Renal cortical epithelial cell (primary cell): ENCODE results near the gene SOWAHC. TPM values are rescaled to one million over a fixed set of nuclear protein-coding genes. Genes with fewer than 3 reads are reported as not detected.
A peak's percentile ranks its signal among the peaks of the same experiment; 100 is the strongest.
"Not testable (repeated sequence)": the region's sequence is repeated elsewhere in the genome, so short reads cannot be mapped to it uniquely, and the experiment has no call there.

Experiments used
- DNase-seq: peaks from one replicate; pipeline ENCODE4 v3.0.0-alpha.2; 2011; ENCODE audit warnings: low read depth
- total RNA-seq: library from RNA; depleted of rRNA; stranded (reverse); fragments of >200 nt; gene quantifications from 2 replicates; pipeline ENCODE4 v1.2.3, GENCODE V29; 2014

Gene SOWAHC, protein sequence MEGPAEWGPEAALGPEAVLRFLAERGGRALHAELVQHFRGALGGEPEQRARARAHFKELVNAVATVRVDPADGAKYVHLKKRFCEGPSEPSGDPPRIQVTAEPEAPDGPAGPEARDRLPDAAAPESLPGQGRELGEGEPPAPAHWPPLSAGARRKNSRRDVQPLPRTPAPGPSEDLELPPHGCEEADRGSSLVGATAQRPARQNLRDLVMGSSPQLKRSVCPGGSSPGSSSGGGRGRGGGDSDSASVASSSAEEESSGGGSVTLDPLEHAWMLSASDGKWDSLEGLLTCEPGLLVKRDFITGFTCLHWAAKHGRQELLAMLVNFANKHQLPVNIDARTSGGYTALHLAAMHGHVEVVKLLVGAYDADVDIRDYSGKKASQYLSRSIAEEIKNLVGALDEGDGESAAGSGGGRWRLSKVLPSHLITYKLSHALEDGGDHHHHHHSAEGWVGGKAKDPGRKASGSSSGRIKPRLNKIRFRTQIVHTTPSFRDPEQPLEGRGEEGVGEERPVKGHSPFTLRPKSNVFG
- total RNA-seq = 20.7 and 23.4 TPM in 2 replicates

DNA sequence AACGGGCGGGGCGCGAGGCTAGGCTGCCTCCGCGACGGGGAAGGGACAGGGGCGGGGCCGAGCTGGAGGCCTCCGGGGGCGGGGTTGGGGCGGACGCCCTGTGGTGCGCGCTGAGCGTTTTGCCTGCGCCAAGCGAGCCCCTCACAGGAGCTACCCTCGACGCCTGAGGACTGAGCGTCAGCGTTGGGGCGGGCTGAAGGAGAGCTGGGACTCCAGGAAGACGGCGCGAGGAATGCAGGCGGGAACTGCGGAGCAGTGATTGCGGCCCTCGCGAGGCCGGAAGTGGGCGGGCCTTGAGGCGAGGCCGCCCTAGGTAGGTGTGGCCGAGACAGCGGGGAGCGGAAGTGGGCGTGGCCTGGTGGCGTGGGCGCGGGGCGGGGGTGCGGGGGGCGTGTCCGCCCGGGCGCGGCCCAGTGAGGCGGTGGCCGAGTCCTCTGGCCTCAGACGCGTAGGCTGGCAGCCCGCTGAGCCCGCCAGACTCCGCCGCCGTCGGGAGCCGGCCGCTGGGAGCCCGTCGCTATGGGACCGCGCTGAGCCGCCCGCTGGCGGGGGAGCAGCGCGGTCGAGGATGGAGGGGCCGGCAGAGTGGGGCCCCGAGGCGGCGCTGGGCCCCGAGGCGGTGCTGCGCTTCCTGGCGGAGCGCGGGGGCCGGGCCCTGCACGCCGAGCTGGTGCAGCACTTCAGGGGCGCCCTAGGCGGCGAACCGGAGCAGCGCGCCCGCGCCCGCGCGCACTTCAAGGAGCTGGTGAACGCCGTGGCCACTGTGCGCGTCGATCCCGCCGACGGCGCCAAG lies at the start of gene SOWAHC, which contains the start of gene SEPTIN10:
Gene SOWAHC, plus strand, starts transcription at position 443 of the 793 bp plus-strand sequence. Its CDS starts 126 bp downstream, at position 569.
Gene SEPTIN10, minus strand, starts transcription at position 45 of the 793 bp plus-strand sequence. CDS start 139 bp downstream, outside the sequence.
- peak; percentile 95 for DNase-seq

- no peak for DNase-seq
Measured at GRCh38 chr2:109575373-109575772, 38.8 kb upstream of the SOWAHC start.

DNA sequence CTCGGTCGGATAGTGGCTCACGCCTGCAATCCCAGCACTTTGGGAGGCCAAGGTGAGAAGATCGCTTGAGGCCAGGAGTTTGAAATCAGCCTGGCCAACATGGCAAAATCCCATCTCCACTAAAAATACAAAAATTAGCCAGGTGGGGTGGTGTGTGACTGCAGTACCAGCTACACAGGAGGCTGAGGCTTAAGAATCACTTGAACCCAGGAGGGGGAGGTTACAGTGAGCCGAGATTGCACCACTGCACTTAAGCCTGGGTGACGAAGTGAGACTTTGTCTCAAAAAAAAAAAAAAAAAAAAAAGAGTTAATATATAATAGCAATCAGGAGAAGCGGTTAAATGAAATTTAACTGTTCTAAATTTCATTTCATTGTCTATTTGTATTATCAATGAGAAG lies 36.5 kb upstream of the SOWAHC start:
- not testable (repeated sequence) for DNase-seq

- DNase-seq = no peak
Measured at GRCh38 chr2:109582928-109583895, 31.0 kb upstream of the SOWAHC start.

GRCh38 chr2:109586687-109587086 lies 27.5 kb upstream of the SOWAHC start:
- DNase-seq = no peak

DNA sequence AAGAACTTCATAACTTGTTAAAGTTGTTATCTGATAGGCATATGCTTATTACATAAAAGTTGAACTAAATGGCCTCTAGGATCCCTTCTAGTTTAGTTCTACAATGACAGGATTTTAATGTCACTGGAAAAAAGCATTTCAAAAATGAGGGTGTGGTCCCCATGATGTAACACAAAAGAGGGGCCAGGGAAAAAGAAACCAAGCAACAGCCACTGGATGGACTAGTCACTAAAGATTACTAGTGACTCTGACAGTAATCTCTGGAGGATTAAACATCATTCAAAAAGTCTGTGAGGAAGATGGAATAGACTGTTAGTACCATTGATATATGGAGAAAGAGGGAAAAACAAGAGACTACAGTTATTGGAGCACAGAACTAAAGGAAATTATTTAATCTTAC lies 23.0 kb upstream of the SOWAHC start:
- no peak for DNase-seq

DNA sequence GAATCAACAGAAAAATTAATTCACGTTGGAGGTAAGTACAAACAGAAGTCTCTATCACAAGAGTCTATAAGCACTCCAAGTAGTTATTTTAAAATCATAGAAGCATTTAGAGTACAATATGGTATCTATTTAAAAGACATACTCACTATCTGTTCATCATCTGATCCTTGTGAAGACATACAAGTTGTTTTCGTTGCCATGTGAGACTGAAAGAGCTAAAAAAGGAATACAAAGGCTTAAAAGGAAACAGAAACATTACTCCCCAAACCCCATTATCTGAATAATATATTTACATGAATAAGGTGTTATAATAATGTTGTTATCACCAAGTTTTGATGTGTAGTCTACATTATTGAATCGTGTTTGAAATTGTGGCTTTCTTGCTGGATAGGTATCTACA lies 21.3 kb upstream of the SOWAHC start:
- no peak for DNase-seq

DNA sequence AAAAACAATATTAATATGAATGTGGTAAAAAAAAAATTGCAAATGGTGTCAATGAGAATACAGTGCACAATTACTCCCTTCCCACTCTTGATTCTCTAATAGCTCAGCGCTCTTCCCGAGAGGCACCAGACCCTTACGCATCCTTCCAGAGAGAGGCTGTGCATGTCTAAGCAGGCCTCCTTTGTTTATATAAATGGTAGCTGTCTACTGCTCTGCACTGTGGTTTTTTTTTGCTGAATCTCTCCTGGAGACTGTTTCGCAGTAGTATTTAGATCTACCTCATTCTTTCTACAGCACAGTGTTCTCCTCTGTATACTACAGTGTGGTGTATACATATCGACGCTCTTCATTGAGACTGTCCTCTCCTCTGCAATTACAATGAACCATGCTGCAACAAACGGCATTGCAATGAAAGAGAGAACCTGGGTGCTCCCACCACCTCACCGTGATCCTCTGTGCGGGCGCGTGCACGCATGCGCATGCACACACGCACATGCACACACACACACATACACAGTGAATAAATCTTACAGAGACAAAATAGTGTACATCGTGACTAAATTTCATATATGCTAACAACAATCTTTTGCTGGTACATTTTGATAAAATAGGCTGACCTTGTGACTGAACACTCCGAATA lies 19.8 kb upstream of the SOWAHC start:
- no peak for DNase-seq

- no peak for DNase-seq
Measured at GRCh38 chr2:109595644-109596043, 18.5 kb upstream of the SOWAHC start.

DNA sequence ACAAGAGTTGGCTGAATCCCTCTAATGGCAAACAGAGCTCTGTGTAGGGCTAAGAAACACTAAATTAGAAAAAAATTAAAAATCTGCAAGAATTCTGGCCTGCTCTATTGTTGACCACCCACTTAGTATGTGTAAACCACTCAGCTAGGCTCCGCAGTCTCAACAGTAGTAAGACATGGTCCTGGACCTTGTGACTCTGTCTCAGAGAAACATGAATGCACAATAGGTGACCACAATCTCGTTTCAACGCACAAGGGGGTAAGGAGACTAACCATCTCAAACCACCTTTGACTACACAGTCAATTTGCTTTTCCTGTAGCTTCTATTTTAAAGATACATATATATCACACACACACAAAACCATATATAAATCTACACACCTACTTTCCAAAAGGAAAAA lies 16.9 kb upstream of the SOWAHC start:
- DNase-seq = no peak

- DNase-seq = no peak
Measured at GRCh38 chr2:109601783-109602182, 12.4 kb upstream of the SOWAHC start.

DNA sequence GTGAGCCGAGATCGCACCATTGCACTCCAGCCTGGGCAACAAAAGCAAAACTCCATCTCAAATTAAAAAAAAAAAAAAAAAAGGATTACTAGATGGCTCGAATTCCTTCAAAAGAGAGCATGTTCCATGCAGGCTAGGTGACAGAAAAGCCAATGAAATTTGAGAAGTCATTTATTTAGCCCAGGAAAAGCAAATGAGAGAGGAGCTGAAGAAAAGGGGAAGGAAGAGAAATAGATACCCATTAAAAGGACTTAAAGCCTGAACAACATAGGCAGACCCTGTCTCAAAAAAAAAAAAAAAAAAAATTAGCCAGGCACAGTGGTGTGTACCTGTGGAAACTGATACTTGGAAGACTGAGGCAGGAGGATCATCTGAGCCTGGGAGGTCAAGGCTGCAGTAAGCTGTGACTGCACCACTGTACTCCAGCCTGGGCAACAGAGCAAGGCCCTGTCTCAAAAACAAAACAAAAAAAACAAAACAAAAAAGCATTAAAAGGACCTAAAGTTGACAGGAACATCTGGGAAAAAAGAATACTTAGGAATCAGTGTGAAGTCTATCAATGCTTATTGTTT lies 11.5 kb upstream of the SOWAHC start:
- no peak for DNase-seq

DNA sequence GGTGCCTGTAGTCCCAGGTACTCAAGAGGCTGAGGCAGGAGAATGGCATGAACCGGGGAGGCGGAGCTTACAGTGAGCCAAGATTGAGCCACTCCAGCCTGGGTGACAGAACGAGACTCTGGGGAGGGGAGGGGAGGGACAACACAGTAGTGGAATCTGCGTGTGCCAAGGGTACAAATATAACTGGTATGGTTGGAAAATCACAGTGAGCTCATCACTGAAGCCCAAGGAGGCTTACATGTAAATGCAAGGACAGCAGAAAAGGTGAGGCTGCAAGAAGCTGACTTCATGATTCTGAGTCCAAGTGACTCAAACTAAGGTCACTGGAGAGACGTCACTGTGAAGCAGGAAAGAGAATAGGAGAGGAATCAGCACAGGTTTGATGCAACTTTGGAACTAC lies 9.6 kb upstream of the SOWAHC start:
- peak; percentile 83 for DNase-seq

DNA sequence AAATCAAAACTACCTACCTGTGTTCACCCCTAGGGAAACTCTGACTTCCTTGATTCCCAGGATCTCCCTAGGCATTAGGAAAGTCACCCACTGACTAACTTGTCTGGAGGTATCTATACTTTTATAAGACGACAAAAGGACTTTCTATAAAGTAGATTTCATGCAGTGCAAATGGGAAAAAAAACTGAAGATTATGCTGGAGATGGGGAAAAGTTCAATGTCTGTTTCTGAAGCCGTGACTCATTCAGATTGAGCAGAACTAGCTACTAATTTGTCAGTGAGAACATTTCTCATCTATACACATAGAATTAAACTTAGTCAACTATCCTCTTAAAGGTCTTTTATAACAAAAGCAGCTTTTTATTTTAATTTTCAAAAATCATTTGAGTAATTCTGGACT lies 6.4 kb upstream of the SOWAHC start:
- peak; percentile 45 for DNase-seq

GRCh38 chr2:109609352-109610024 lies 4.7 kb upstream of the SOWAHC start:
- peak; percentile 69 for DNase-seq

DNA sequence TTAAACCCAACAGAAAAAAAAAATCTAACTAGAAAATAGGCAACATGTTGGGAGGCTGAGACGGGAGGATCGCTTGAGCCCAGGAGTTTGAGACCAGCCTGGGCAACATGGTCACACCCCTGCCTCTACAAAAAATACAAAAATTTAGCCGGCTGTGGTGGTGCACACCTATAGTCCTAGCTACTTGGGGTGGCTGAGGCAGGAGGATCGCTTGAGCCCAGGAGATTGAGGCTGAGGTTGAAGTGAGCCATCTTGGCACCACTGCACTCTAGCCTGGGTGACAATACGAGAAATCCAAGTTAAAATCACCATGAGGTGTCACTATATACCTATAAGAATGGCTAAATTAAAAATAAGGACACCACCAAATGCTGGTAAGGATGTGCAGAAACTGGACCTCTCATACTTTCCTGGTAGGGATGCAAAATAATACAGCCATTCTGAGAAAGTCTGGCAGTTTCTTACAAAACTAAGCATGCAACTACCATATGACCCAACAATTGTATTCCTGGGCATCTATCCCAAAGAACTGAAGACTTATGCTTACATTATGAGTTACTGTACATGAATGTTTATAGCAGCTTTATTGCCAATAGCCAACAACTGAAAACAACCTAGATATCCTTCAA lies 2.6 kb upstream of the SOWAHC start:
- no peak for DNase-seq

DNA sequence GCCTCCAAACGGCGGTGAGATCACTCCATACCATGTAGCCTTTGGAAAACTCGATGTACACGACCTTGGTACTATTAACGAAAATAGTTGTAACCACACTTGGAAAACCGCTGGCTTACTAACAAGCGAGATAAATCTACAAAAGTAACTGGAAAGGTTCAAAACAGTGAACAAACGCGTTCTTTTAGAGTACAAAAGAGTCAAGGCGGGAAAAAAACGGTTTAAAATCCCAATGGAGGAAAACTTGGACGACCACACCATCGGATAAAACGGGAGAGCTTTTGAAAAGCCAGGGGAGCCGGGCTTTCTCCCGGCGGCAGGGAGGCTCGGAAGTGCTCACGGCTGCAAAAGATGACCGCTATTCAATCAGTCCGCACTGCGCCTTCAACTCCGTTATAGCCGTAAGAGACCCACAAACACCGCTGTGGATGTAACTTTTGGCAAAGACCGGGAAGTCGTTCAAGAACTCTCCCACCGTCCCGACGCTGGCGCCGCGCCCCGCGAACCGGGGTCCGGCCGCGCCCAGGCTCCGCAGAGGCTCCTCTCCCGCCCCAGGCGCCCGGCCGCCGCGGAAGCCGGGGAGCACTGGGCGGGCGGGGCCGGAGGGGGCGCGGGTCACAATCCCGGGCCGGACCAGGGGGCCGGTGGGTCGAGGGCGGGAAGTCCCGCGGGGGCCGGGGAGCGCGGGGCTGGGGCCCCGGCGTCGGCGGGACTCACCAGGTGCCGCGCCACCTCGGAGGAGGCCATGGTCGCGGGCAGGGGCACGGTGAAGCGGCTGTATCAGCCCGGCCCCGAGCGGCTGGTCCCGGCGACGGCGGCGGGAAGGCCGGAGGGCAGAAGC lies 863 bp upstream of the SOWAHC start:
- peak; percentile 41 for DNase-seq
